Left colon (tissue), 2 donors: Measurements from ENCODE around the gene TMEM38A. TPM values are rescaled to one million over a fixed set of nuclear protein-coding genes. Genes with fewer than 3 reads are reported as not detected.
"Not testable (repeated sequence)": the region's sequence is repeated elsewhere in the genome, so short reads cannot be mapped to it uniquely, and the experiment has no call there.

ENCODE experiments used
- ATAC-seq: fragments of 200-7000 bp; cut with Tn5 transposase; one replicate; pipeline ENCODE4 v1.9.1; 2020; ENCODE audit warnings: mild to moderate bottlenecking, moderate library complexity
- DNase-seq, 2 donors: peaks; one replicate each; pipeline ENCODE4 v3.0.0-alpha.2; 2020
- intact Hi-C, 2 donors: fragments of 100-400 bp; cut with DNase I in 1 of 2; cut with micrococcal nuclease in 1 of 2; formaldehyde crosslinking; loops; one replicate each; pipeline versions ENCODE4 v1.11.2 to v1.14.0; 2022; cut with DNase I, micrococcal nuclease
- total RNA-seq, 2 donors: library from RNA; stranded (reverse); fragmentation: NEBNext Ultra II Directional; extraction: Animal tissue kit (Norgen Biotek cat#: 25700); gene quantifications; one replicate each; pipeline ENCODE4 v1.2.1, GENCODE V29; 2021
- donor health status: DM: no; HTN: no; CAD: no.
- donor health status: DM: yes; HTN: yes; CAD: no.

The TMEM38A gene
- total RNA-seq, 2 donors from 2014 or later, result 6.4 to 9.1 TPM

DNA sequence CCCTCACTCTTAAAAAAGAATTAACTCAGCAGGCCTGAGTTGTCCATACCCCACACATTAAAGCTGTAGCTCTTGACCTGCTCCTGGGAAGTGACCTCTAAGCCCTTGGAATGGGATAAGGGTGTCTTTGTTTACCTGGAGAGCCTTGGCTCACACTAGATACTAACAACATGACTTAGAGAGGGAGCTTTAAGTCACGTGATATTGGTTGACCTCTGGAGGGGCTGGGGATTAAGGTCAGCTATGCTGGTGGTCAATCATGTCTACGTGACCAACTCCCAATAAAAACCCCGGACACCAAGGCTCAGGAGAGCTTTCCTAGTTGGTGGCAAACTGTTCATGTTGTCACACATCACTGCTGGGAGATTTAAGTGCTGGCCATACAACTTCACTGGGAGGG, 61.7 kb downstream of the TMEM38A start:
- ATAC-seq (no peak), DNase-seq (no peak)
- intact Hi-C loops, result no loop called here

DNA sequence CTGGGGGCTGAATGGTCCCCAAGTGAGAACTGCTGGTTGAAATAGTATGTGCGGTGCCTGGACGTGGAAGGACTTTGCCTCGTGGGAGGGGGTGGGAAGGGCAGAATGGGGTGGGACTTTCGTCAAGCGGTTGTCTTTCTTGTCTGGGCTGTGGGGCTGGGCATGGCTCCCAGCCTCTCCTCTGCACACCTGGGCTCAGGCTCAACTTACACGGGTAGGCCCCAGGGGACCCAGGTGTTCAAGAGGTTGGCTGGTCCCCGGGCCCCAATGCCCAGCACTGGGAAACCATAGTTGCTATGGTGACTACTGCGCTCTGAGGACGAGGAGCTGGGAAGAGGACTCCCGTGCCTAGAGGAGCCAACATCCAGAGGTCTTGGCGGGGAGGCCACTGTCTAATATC, 66.0 kb downstream of the TMEM38A start:
- DNase-seq (no peak), ATAC-seq (peak; percentile 35)
- intact Hi-C loops, result no loop called here

DNA sequence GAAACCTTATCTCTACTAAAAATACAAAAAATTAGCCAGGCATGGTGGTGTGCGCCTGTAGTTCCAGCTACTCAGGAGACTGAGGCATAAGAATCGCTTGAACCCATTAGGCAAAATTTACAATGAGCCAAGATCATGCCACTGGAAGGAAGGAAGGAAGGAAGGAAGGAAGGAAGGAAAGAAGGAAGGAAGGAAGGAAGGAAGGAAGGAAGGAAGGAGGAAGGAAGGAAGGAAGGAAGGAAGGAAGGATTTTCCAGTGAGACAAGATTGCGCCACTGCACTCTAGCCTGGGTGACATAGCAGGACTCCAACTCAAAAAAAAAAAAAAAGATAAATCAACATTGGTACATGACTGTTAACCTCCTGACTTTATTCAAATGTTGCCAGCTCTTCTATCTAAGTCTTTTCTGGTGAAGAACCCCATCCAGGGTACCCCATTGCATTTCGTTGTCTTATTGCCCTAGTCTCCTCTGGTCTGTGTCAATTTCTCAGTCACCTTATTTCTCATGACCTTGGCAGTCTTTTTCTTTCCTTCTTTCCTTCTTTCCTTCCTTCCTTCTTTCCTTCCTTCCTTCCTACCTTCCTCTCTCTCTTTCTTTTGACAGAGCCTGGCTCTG, 74.8 kb downstream of the TMEM38A start:
- DNase-seq, intact Hi-C loops, ATAC-seq: not testable (repeated sequence)

DNA sequence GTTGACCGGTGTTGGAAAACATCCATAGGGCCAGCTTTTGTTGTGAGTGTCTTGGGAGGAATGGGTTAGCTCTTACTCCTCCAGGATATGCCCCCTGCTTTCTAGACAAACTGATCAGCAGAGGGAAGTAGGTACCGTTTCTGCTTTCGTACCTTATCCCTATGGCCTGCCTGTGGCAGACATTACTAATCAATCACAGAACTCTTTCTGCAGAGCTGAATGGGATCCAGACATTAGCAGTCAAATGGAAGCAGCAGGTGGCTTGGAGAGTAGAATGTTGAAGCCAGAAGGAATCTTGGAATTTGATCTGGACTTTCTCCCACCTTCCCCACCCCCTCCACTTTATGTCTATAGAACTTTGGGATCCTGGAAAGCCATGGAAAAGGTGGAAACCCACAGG, 75.8 kb downstream of the TMEM38A start:
- intact Hi-C loops, result no loop called here
- DNase-seq (no peak), ATAC-seq (no peak)

DNA sequence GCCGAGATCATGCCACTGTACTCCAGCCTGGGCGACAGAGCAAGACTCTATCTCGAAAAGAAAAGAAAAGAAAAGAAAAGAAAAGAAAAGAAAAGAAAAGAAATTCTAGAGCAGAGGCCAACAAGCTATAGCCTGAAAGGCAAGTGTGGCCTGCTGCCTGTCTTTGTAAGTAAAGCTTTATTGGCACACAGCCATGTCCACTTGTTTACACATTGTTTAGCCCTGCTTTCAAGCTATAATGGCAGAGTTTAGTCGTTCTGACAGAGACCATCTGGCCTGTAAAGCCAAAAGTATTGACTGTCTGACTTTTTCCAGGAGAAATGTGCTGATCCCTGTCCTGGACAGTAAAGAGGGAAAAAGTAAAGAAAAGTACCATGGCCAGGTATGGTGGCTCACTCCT, 77.0 kb downstream of the TMEM38A start:
- no peak for DNase-seq
- no peak for ATAC-seq
- intact Hi-C loops, result no loop called here

DNA sequence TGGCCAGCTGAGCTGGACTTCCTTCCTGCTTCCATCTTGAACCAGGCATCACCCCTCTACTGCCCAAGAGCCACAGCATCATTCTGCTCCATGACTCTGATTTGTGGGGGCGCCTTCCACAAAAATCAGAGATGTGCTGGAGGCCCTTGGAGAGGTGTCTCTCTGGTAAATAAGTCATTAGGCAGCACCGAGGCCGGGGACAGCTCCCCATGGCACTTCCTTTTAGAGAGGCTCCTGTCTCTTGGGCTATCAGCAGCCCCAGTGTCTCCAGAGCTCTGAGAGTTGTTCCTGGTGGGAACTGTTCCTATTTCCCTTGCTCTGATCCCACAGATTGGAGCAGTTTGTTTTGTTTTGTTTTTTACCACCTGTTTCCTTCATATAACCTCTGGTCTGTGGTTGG, 78.6 kb downstream of the TMEM38A start:
- intact Hi-C loops, result no loop called here
- no peak for DNase-seq

More for the DNA sequence above, 78.6 kb downstream of the TMEM38A start:
- ATAC-seq, result no peak

Other genes starting within 250 kb of the TMEM38A start
- gene EPS15L1, start 189.2 kb upstream of the TMEM38A start, total RNA-seq, result 10 to 100 TPM; 33.4 to 41.1 TPM
- not detected for gene CALR3, start 165.0 kb upstream of the TMEM38A start, total RNA-seq
- gene C19orf44, start 164.7 kb upstream of the TMEM38A start, total RNA-seq, result 1 to 10 TPM; 1.4 to 2.4 TPM
- gene CHERP, start 118.7 kb upstream of the TMEM38A start, total RNA-seq, result 10 to 100 TPM; 32.1 to 41.5 TPM
- gene SLC35E1, start 88.7 kb upstream of the TMEM38A start, total RNA-seq, result 10 to 100 TPM; 35.8 to 37.7 TPM
- 10 to 100 TPM in 1 of 2 donors, 1 to 10 TPM in 1; 9.0 to 10.4 TPM for gene MED26, start 32.9 kb upstream of the TMEM38A start, total RNA-seq
- 10 to 100 TPM; 70.7 to 75.0 TPM for gene SMIM7, start 995 bp upstream of the TMEM38A start, total RNA-seq
- gene NWD1, start 58.7 kb downstream of the TMEM38A start, total RNA-seq, result under 1 TPM; 0.52 to 0.81 TPM
- 10 to 100 TPM; 34.1 to 35.7 TPM for gene SIN3B, start 168.3 kb downstream of the TMEM38A start, total RNA-seq
- 1 to 10 TPM; 1.1 to 2.6 TPM for gene F2RL3, start 227.9 kb downstream of the TMEM38A start, total RNA-seq